Left colon (tissue), 2 donors: ENCODE data around the gene THRSP. TPM values are rescaled to one million over a fixed set of nuclear protein-coding genes. Genes with fewer than 3 reads are reported as not detected.
A peak's percentile ranks its signal among the peaks of the same experiment; 100 is the strongest.
"Not testable (repeated sequence)": the region's sequence is repeated elsewhere in the genome, so short reads cannot be mapped to it uniquely, and the experiment has no call there.

Source experiments
- ATAC-seq: fragments of 200-7000 bp; cut with Tn5 transposase; one replicate; pipeline ENCODE4 v1.9.1; 2020; ENCODE audit warnings: mild to moderate bottlenecking, moderate library complexity
- DNase-seq, 2 donors: peaks; one replicate each; pipeline ENCODE4 v3.0.0-alpha.2; 2020
- intact Hi-C, 2 donors: fragments of 100-400 bp; cut with DNase I in 1 of 2; cut with micrococcal nuclease in 1 of 2; formaldehyde crosslinking; loops; one replicate each; pipeline versions ENCODE4 v1.11.2 to v1.14.0; 2022; cut with DNase I, micrococcal nuclease
- long read RNA-seq: library from polyadenylated mRNA; unstranded; transcript quantifications from one replicate; pipeline ENCODE4 v2.0.0, GENCODE V29; 2021
- total RNA-seq, 2 donors: library from RNA; stranded (reverse); fragmentation: NEBNext Ultra II Directional; extraction: Animal tissue kit (Norgen Biotek cat#: 25700); gene quantifications; one replicate each; pipeline ENCODE4 v1.2.1, GENCODE V29; 2021
- donor health status: DM: no; HTN: no; CAD: no.
- donor health status: DM: yes; HTN: yes; CAD: no.

THRSP gene, protein sequence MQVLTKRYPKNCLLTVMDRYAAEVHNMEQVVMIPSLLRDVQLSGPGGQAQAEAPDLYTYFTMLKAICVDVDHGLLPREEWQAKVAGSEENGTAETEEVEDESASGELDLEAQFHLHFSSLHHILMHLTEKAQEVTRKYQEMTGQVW
- under 1 TPM in 1 of 2 donors, not detected in 1; 0.22 TPM for total RNA-seq
- long read RNA-seq, result 0 reads

GRCh38 chr11:78063440-78064181, at the start of gene THRSP:
Gene THRSP, plus strand, starts transcription at chr11:78063861. Its CDS starts 21 bp downstream, at chr11:78063882.
- intact Hi-C loops, result no loop called here
- ATAC-seq, result no peak
- no peak for DNase-seq

DNA sequence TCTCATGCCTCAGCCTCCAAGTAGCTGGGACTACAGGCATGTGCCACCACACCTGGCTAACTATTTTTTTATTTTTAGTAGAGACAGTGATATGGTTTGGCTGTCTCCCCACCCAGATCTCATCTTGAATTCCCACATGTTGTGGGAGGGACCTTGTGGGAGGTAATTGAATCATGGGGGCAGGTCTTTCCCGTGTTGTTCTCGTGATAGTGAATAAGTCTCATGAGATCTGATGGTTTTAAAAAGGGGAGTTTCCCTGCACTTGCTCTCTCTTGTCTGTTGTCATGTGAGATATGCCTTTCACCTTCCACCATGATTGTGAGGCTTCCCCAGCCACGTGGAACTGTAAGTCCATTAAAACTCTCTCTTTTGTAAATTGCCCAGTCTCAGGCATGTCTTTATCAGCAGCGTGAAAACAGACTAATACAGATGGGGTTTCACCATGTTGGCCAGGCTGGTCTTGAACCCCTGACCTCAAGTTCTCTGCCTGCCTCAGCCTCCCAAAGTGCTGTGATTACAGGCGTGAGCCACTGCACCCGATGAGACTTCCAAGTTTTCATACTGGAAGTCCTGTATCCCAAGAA, 48.6 kb upstream of the THRSP start:
- ATAC-seq, intact Hi-C loops, DNase-seq: not testable (repeated sequence)

DNA sequence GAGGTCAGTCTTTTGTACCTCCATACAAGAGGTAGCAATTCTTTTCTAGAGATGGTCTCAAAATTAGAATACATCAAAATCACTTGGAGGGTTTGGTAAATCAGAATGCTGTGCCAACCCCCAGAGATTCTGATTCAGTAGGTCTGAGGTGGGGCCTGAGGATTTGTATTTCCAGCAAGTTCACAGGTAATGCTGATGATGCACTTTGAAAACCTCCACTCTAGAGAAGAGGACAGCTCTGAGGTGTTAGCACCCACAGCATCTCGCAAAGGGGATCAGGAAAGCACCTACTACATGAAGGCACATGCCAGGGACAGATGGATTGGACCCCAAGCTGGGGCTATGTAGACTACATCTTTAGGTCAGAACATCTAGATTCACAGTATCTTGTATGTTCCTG, 47.8 kb upstream of the THRSP start:
- ATAC-seq, result no peak
- intact Hi-C loops, result no loop called here
- no peak for DNase-seq

- intact Hi-C loops, result no loop called here
- ATAC-seq (no peak), DNase-seq (no peak)
Measured at GRCh38 chr11:78019808-78020207, 43.9 kb upstream of the THRSP start.

DNA sequence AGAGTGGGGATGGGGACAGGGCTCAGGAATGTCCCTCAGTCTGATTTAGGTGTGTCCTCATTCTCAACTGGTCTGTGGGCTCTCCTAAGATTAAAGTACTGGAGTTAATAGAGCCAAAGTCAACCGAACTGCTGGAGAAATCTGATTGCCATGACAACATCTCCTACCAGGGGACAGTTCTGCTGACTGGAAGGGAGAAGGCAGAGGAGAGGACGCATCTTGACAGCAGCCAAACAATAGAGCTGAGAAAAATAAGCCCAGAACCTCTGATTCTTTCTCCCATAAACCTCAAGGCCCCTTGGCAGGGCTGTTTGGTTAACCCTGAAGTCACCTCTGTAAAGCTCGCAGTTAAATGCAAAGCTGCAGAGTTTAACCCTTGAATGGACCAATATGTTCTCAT, 43.4 kb upstream of the THRSP start:
- intact Hi-C loops, result no loop called here
- DNase-seq (no peak), ATAC-seq (no peak)

GRCh38 chr11:78021611-78022010, 42.0 kb upstream of the THRSP start:
- DNase-seq (no peak), ATAC-seq (no peak)
- intact Hi-C loops, result no loop called here

GRCh38 chr11:78022397-78023396, 41.0 kb upstream of the THRSP start, which contains the start of gene KCTD14:
Gene KCTD14, minus strand, starts transcription at chr11:78023276. Its CDS starts 27 bp downstream, at chr11:78023249.
- intact Hi-C loops, result no loop called here
- peak; percentile 72 to 74 for DNase-seq
- peak; percentile 93 for ATAC-seq

DNA sequence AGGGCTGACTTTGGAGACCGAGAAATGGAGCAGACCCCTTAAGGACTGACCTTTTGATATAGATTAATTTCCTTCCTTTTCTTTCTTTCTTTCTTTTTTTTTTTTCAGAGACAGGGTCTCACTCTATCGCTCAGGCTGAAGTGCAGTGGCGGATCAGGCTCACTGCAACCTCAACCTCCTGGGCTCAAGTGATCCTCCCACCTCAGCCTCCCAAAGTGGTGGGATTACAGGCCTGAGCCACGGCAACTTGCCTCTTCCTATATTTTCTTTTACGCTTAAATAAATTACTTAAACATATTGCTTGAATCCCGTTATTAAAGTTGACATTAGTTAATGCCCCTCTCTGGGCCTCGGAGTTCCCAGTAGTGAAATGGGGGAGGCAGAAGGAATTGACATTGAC, 40.2 kb upstream of the THRSP start:
- intact Hi-C loops, result no loop called here
- ATAC-seq (peak; percentile 10), DNase-seq (no peak)

DNA sequence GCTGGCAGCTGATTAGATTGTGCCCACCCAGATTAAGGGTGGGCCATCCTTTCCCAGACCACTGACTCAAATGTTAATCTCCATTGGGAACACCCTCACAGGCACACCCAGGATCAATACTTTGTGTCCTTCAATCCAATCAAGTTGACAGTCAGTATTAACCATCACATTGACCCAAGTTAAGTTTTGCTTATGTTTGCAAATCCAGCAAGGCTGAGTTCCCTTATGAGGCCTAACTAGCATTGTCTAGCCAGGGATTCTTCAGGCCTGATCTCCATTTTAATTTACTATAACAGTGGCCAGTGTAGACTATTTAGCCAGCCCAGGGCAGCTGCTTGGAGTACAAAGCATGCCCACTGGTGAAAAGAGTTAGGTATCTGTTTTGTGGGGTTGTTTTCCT, 38.3 kb upstream of the THRSP start:
- ATAC-seq (no peak), DNase-seq (no peak)
- intact Hi-C loops, result no loop called here

GRCh38 chr11:78027759-78028158, 35.9 kb upstream of the THRSP start:
- DNase-seq (no peak), ATAC-seq (no peak)
- intact Hi-C loops, result no loop called here

DNA sequence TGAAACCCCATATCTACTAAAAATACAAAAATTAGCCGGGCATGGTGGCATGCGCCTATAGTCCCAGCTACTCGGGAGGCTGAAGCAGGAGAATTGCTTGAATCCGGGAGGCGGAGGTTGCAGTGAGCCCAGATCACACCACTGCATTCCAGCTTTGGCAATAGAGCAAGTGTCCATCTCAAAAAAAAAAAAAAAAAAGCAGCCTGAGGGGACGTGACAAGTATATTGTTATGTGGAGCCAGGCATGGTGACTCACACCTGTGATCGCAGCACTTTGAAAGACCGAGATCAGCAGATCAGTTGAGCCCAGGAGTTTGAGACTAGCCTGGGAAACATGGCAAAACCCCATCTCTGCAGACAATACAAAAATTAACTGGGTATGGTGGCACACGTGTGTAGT, 35.2 kb upstream of the THRSP start:
- ATAC-seq, intact Hi-C loops, DNase-seq: not testable (repeated sequence)

GRCh38 chr11:78030429-78031325, 33.0 kb upstream of the THRSP start:
- peak; percentile 69 to 74 for DNase-seq
- intact Hi-C loops, result no loop called here
- peak; percentile 94 for ATAC-seq

- DNase-seq (no peak), ATAC-seq (no peak)
- intact Hi-C loops, result no loop called here
Measured at GRCh38 chr11:78031629-78032028, 32.0 kb upstream of the THRSP start.

DNA sequence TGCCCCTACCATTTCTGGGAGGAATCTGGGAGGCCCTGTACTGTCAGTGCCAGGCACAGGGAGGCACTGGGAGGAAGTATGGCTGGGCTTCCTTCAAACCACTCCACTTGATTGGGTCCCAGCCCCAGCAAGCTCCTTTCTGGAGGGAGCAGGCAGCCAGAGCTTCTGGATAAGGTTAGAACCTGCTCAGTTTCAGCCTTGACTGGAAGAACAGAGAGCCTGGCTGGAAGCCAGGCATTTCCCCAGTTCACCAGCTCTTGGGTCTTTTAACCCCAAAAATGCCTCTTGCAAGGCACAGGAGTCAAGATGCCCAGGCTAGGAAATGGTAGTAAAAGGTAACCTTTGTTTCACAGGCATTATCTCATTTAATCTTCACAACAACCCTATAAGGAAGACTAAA, 31.6 kb upstream of the THRSP start:
- no peak for ATAC-seq
- no peak for DNase-seq
- intact Hi-C loops, result no loop called here

DNA sequence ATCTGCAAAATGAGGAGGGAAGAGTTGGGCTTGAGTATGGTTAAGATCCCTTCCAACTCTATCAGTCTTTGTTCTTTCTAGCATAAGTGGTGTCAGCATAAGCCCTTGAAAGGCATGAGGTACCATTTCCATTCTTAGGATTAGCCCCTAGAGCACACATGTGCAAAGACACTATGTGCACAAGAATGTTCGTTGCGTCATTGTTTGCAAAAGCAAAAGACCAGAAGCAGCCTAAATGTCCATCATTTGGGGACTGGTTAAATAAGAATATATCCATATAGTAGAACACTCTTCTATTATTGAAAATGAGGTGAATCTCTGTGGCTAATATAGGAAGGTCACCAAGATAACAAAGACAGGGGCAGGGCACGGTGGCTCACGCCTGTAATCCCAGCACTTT, 30.6 kb upstream of the THRSP start:
- ATAC-seq (no peak), DNase-seq (no peak)
- intact Hi-C loops, result no loop called here

GRCh38 chr11:78034623-78035022, 29.0 kb upstream of the THRSP start:
- ATAC-seq (no peak), DNase-seq (no peak)
- intact Hi-C loops, result no loop called here

DNA sequence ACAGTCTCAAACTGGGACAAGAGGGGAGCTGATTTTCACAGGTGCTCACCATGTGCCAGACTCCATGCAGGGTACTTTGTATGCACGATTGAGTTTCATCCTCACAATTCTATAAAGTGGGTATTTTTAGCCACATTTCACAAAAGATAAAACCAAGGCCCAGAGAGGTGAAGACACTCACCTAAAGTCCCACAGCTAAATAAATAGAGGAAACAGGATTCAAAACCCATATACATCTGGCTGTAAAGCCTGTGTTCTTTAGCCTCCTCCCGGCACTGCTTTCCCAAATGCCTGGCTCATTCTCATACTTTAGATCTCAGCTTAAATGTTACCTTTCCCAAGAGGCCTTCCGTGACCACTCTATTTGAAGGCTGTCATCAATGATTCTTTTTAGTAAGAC, 27.3 kb upstream of the THRSP start:
- no peak for DNase-seq
- ATAC-seq, result no peak
- intact Hi-C loops, result no loop called here

DNA sequence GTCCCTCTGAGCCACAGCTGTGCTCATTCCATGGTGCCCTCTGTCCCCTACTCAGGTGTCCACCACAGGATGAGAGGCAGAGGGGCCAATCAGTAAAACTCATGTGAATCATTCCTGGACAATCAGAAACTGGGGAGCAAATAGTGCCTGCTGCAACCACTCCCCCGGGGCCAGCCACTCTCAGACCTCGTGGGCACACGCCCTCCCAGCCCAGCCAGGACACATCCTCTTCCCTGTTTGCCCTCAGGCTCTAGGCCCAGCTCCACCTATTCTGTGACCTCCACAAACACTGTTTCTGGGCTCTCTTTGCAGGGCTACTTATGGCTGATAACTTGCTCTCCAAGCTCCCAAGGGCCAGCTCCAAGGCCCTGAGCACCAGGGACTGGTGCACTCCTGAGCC, 26.6 kb upstream of the THRSP start:
- peak; percentile 75 to 85 for DNase-seq

More for the DNA sequence above, 26.6 kb upstream of the THRSP start:
- ATAC-seq, result peak; percentile 82
- intact Hi-C loops, result no loop called here
